ENCODE measurements around the gene SLC25A21.
"Not testable (repeated sequence)": the region's sequence is repeated elsewhere in the genome, so short reads cannot be mapped to it uniquely, and the experiment has no call there.

Gene SLC25A21

DNA sequence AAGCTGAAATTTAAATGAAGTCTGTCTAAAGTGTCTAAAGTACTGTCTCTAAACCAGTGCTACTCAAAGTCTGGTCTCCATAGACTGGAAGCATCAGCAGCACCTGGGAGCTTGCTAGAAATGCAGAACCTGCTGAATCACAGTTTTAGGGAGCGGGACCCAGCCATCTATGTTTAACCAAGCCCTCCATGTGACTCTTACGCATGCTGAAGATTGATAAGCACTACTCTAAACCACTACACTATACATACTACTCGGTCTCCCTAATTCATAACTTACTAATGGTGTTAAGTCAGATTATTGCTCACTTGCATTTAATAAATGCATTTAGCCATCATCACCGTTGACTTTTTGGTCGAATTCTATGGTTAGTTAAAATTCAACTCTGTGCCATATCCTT, 88.8 kb downstream of the SLC25A21 start:
- no peak for DNase-seq

DNA sequence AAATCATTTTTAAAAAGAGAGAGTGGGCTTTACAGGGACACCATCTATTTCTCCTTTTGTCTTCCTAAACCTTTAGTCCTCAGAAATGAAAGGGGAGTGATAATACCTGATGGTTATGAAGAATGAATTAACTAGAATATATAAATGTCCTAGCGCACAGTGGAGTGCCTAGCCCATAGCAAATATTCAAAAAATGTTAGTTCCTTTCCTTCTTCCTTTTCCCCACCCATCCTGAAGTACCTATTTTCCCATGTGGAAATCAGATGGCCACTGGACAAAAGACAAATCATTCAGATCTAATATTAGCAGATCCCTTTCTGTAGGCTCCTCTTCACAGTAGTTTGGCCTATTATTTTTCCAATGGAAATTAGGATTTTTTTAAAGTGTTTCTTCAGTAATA, 90.0 kb downstream of the SLC25A21 start:
- DNase-seq, result no peak

DNA sequence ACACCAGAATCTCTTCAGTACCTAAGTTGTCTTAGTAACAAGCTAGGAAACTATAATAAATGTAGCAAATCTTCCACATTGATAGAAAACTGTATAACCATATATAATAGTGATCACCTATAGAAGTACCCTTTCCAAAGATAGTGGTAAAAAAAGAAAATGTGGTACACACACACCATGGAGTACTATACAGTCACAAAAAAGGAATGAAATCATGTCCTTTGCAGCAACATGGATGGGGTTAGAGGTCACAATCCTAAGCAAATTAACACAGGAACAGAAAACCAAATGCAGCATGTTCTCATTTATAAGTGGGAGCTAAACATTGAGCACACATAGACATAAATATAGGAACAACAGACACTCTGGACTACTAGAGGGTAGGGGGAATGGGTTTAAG, 90.5 kb downstream of the SLC25A21 start:
- DNase-seq, result no peak

DNA sequence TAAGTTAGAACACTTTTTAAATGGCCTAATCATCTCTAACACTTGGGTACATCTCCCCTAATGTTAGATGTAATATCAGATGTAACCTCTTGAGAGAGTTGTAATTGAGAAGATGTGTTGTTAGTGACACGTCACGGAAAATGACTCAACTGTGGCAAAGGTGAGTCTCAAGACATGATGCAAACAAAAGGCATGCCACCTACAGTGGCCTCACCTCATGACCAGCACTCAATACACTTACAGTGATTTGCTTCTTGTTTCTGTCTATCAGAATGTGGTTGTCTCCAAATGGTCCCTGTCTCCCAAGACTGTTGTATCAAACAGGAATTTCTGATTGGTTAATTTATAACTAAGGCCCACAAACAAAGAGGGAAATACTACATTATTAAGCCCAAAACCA, 91.2 kb downstream of the SLC25A21 start:
- DNase-seq, result no peak

DNA sequence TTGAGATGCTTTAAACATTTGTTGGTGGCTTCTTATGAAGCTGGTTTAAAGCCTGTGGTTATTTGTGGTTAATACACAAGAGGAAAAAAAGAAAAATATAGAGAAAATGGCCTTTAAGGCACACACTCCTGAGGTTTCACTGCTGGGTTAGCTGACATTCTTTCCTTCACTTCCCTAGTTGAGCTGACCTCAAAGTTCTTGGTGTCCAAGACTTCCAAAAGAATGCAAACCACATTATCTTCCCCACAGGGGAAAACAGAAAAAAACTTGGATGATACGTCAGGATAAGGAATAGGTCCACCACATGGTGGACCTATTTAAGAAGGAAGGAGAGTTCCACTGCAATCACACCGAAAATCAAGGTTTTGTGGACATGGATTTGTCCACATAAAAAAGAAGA, 94.3 kb downstream of the SLC25A21 start:
- no peak for DNase-seq

DNA sequence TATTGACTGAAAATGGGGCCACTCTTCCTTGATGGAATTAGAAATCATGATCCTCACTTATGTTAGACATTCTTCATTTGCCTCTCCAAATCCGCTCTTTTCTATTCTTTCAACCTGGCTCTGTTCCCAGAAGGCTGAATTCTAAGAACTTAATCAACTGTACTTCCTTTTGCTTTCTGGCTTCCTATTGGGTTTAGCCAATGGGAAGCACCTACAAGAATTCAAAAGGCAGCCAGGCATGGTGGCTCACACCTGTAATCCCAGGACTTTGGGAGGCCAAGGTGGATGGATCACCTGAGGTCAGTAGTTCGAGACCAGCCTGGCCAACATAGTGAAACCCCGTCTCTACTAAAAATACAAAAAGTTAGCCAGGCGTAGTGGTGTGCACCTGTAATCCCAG, 98.1 kb downstream of the SLC25A21 start:
- DNase-seq, result not testable (repeated sequence)

DNA sequence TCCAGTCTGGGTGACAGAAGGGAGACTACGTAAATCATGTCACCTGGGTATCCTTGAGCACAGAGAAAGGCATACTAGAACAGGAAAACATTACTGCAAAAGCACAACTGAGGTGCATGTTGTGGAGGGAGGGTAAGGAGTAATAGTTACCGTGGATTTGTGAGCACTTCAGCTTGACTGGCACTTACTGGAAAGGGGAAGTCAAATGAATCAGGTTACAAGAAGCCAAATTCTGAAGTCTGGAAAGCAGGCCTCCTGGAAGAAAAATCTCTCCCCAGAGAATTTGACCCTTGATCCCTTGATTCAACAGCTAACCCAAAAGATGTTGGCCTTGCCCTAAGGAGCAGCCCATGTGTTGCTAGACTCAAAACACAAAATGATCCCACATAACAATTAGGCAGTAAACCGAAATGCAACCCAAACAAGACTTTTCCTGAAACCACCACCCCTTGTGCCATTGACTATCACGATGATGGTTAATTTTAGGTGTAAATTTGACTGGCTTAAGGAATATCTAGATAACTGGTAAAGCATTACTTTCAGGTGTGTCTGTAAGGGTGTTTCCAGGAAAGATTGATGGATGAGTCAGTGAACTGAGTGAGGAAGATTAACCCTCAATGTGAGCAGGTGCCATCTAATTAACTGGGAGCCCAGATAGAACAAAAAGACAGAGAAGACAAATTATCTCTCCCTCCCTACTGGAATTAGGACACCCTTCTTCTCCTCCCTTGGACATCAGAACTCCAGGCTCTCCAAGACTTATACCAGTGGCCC, 108.8 kb downstream of the SLC25A21 start:
- DNase-seq, result no peak

DNA sequence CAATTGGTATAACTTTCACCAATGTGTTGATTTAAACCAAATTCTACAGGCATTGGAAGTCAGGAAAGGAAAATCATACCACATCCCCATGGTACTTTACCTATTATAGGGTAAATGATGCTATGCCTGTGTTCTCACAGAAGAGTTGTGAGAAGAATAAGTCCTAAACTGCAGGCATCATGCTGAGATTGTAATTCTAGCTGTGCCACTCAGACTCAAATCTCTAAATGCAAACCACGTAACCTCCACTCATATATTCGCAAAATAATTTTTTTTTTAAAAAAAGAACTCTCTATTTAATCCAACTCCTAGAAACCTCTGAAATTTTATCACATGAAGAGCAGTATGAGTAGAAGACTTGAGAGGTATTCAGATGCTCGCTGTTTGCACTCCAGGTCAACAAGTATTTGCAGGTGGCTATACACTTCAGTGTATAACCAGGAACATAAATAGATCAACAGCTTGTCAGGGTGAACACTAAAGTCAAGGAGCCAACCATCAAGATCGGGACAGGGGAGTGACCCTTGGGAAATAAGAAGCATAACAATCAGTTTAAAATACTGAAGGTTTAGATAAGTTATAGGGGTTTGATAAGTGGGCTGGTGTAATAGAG, 110.1 kb downstream of the SLC25A21 start:
- no peak for DNase-seq

DNA sequence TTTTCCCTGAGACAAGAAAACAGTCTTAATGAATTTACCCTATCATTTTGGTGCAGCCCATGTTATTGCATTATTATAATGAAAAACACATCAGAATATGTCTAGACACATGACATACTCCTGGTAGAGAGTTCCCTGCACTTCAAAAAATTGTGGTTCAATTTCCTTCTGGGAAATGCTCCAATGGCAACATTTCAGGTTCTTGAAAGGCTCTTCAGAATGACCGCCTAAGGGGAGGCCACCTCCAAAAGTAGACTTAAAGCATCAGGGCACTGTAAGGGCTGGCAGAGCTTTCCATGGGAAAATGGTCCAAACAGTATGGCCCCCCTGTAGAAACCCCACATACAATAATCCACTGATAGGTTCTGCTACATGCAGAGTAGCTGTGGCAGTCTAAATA, 110.7 kb downstream of the SLC25A21 start:
- DNase-seq, result no peak

DNA sequence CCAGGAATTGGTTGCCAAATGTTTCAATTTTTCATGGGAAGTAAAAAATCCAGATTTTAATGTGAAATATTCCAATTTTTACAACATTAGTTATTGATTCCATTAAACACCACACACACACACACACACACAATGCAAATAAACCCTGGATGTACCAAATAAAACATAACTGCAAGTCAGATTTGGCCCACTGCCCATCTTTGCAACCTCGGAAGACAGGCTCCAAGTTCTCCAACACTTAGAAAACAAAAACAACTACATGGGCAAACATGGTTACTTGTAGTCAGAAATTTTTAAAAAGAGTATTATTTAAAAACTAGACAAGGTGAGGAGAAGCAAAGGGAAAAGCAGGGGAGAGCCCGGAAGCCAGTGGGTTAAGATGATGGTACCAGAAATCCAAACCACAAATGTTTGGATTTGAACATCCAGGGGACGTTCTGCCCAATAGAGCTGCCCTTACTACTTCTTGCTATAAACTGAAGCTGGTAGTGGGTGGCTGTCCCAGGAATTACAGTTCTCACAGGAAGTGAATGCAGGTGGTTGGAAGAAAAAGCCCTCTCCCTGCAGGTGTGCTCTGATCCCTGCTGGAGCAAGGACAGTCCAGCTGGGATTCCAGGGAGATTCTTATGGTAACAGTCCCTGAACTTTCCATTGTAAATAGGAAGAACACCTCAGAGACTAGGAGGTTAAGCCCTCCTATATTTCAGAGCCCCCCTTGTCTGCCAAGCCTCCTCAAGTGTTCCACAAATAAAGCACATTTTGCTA, 111.7 kb downstream of the SLC25A21 start:
- no peak for DNase-seq

DNA sequence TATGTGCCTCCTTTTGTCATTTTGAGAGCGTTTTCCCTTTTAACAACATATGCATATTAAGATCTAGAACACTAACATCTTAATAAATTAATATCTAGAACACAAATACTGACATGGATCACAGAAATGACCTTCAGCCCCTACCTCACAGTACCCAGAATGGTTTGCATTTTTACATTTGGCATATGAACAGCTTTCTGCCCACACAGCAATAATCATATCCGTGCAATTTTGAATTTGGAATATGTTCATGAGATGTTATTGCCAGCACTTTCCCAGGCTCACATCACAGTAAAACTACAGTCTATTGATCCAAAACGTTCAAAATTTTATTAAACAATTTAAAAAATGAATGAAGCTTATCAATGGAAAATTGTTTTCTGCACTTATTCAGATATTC, 114.6 kb downstream of the SLC25A21 start:
- no peak for DNase-seq

DNA sequence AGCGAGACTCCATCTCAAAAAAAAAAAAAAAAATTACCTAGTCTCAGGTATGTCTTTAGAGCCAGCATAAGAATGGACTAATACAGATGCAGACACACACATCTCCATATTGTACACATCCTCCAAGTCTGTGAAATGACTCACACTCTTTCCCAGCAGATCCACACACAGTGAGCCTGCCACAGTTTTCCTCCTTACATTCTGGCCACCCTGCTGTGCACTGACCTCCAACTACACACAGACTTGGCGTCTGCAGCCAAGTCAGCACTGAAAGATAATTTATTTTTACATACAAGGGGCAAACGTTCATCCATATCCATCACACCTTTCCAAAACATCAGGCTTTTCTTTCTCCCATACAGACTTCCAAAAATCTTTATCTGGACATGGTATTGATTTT, 115.9 kb downstream of the SLC25A21 start:
- no peak for DNase-seq

DNA sequence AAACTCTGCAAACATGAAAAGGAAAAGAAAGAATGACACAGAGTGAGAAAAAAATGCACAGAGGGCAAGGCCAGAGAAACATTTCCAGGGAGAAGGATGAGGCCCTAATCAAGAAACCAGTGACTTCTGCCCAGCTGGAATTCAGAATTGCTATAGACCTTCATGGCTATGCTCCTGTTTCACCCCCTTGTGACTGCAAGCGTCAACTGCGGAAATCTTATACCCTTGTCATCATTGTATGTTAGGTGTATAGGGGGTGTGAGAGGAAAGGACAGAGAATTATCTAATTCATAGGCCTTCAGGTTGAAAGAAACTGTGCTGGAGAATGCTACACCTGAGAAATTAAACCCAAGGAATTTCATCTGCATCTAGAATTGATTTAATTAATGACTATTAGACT, 117.5 kb downstream of the SLC25A21 start:
- DNase-seq, result no peak

DNA sequence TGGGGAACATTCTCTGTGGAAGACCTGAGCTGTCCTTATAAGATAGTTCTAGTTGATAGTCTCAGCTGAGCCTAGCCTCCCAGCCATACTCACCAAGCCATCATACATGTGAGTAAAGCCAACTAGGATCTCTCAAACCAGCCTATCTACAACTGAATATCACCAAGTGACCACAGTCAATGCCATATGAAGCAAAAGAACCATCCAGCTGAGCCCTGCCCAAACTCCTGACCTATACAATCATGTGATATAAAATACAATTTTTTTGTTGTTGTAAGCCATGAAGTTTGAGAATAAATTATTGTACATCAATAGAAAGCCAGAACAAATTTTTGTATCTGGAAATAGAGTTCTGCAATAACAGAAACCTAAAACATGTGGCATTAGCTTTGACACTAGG, 118.3 kb downstream of the SLC25A21 start:
- DNase-seq, result no peak

DNA sequence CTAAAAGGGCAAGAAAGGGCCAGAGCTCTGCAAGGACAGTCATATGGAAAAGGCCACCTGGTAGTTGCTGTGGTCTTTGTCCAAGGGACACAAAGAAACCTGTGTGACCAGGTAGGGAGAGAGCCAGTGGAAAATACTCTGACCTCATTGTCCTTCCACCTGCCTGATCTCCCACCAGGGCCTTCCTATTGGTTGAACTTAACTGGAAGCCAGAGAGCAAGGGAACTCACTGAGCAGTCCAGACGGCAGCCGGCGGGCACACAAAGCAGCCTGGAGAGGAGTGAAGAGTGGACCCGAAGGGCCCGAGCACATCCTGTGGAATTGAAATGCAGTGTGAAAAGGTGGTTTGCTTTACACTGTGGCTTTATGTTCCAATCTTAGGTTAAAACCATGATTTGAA, 120.7 kb downstream of the SLC25A21 start:
- DNase-seq, result no peak

DNA sequence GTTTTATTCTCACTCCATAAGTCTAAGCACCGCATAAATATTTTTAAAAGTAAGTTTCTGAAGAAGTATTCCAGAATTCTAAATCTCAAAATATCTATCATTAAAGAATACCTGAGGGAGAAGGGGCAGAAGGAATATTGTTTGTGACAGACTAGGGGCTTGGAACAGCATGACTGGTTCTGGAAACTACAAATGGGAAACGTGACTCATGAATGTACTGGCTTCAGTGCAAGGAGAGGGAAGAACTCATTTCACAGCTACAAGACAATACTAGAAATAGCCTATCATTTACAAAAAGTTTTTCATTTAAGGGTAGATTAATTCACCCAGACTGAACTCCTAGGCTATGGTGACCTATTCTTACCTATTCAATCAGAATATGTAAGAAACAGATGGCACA, 121.3 kb downstream of the SLC25A21 start:
- no peak for DNase-seq

DNA sequence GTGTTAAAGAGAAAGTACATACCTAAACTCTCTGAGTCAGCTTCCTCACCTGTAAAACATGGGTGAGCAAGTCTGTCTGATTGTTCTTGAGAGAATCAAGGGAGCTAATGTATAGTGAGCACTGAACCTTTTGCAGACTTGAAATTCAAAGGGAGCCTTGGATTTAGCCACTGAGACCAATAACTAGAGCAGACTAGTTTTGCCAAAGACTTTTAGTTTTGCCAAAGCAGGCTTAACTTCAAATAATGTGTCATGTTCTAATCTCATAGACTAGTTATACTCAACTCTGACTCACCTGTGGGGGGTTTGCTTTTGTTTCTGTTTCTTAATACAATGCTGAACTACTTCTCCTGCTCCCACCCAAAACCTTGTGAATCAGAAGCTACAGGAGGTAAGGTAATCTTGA, 123.7 kb downstream of the SLC25A21 start:
- no peak for DNase-seq

DNA sequence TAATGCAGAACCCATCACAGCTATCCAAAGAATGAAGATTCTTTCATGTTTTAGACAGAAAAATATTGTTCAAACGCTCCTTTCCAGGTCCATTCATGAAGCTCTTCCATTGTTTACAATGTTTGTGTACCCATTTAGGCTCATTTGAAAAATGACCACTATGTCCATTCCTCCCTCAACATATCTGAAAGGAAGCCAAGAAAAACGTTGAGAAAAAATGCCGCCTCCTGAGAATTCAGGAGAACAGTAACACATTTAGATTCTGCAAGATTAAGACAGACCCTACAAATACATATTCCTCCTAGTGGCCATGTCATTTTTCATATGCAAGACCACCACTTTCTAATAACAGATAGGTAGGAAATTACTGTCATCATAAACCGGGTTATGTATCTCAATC, 124.4 kb downstream of the SLC25A21 start:
- no peak for DNase-seq

DNA sequence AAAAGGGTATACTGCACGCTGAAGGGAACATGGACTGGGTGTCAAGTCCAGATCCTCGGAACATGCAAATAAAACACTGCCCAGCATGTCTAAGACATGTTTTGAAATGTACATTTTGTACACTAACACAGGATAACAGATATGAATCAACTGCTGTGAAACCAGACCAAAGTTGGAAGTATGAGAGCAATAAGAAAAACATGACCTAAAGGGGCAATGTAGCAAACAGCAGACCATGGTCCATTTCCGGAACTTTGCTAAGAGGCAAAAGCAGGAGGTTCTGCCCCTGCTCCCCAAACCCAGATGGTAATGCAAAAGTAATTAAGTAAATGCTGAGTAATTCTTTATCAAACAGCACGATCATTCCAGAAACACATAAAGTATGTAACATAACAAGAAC, 125.2 kb downstream of the SLC25A21 start:
- no peak for DNase-seq

DNA sequence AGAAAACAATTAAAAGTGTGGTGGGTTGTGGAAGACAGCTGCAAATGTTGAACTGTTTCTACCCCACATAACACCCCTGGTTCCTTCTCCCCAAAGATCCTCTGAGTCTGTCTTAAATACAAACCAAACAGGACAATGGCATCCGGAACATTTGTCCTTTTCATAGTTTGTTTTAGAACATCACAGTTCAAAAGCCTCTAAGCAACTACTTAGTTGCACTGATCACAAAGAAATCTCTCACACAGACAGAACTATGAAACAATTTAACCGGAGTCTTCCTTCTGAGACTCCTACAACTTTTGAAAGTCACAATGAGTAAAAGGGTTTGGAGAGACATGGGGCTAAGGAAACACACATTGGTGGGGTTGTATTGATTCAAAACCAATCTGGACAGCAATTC, 125.6 kb downstream of the SLC25A21 start:
- DNase-seq, result no peak

DNA sequence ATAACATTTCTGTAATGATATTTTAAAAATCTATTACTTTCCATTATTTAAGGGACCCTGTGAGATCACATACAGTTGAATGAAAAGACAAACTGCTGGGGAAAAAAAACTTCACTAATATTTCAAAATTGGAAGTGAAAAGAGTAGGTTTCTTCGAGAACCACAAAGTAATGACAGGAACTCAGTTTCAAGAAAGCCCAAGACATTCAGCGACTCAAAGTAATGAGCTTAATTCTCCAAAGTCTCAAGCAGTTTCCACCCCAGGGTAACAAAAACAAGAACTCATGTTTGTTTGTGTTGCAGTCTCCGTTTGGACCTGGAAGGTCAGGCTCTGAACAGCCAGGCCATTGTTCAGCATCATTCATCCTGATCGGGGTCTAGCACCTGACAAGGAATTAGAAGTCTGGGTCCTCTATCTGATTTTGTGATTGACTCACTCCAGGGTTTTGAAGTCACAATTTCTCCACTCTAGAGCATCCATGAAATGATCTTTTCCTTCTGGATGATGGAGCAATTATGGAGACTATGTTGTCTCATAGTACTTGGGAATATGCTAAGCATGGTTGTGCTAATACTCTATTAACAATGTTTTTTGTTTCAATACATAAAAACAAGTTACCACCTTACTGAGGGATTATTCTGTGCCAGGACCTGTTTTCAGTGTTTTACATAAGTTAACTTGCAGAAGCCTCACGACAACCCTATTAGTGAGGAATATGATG, 126.9 kb downstream of the SLC25A21 start:
- no peak for DNase-seq

DNA sequence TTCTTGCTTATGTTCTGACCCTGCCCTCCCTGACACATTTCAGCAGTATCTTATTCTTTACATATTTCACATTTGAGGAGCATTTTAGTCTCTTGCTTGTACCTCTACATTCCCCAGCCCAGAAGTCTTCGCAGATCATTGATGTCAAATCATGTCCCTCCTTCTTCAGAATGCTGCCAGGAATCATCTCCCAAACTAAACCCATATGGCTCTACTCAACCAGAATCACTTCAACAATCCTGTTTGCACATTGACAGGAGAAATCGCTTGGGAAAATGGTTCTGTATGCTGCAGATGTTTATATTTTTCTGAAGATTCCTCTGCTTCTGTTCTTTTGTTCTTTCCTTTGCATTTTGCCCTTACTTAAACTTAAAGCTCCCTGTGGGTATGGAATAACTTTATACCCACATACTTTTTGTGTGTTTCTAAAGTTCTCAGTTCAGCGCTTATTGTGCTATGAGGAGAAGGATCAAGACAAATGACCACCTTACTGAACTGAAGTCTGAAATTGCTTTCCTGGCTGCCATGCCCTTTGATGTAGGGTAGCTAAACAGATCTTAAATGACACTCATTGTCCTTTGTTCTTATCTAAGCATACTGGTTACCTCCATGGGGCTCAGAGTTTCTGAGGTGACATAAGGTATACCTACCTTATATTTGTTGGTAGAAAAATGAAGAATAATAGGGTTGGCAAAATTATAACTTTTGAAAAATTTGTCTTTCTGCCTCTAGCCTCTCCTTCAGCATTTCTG, 134.6 kb downstream of the SLC25A21 start:
- no peak for DNase-seq

Data from activated T-cell treated with anti-CD3 and anti-CD28 coated beads for 4 hours (primary cell).